ENCODE data around the gene DIO3.

DIO3 gene

GRCh38 chr14:101578489-101578888 is 17.2 kb downstream of the DIO3 start:
- Histone ChIP-seq H3K4me1 (ENCODE audit: insufficient read depth, low read length) (no peaks in the 10 kb centered on the region), H3K27ac (ENCODE audit: low read length) (no peak overlapping the region), H3K36me3 (ENCODE audit: insufficient read depth, low read depth, low read length) (no peaks in the 10 kb centered on the region), H3K9me3 (ENCODE audit: insufficient read depth, low read depth, low read length) (no peaks in the 10 kb centered on the region), H3K9ac (ENCODE audit: low read depth, low read length) (no peak overlapping the region), H3K27me3 (ENCODE audit: insufficient read depth, low read length) (peaks cover 6% of the 10 kb centered on the region; the same call in 1 of the 2 replicates), H3K4me3 (ENCODE audit: low read length) (no peak overlapping the region)

GRCh38 chr14:101579372-101580080 is 18.2 kb downstream of the DIO3 start:
- H3K9me3 ChIP-seq (ENCODE audit: insufficient read depth, low read depth, low read length) = no peaks in the 10 kb centered on the region
- no peak overlapping the region for H3K27ac ChIP-seq (ENCODE audit: low read length)
- no peak overlapping the region for H3K9ac ChIP-seq (ENCODE audit: low read depth, low read length)
- no peaks in the 10 kb centered on the region for H3K36me3 ChIP-seq (ENCODE audit: insufficient read depth, low read depth, low read length)
- no peaks in the 10 kb centered on the region; the same call in 1 of the 2 replicates for H3K27me3 ChIP-seq (ENCODE audit: insufficient read depth, low read length)
- no peak overlapping the region for H3K4me3 ChIP-seq (ENCODE audit: low read length)
- H3K4me1 ChIP-seq (ENCODE audit: insufficient read depth, low read length) = no peaks in the 10 kb centered on the region

- H3K4me3 ChIP-seq (ENCODE audit: low read length) = no peak overlapping the region
- no peak overlapping the region for H3K27ac ChIP-seq (ENCODE audit: low read length)
- H3K4me1 ChIP-seq (ENCODE audit: insufficient read depth, low read length) = no peaks in the 10 kb centered on the region
- H3K36me3 ChIP-seq (ENCODE audit: insufficient read depth, low read depth, low read length) = no peaks in the 10 kb centered on the region
- no peak overlapping the region for H3K9ac ChIP-seq (ENCODE audit: low read depth, low read length)
- H3K27me3 ChIP-seq (ENCODE audit: insufficient read depth, low read length) = no peaks in the 10 kb centered on the region; the same call in 1 of the 2 replicates
- H3K9me3 ChIP-seq (ENCODE audit: insufficient read depth, low read depth, low read length) = no peaks in the 10 kb centered on the region
Observed at GRCh38 chr14:101581806-101582205, 20.5 kb downstream of the DIO3 start.

GRCh38 chr14:101582294-101582693 is 21.0 kb downstream of the DIO3 start:
- Histone ChIP-seq H3K27me3 (ENCODE audit: insufficient read depth, low read length) (no peaks in the 10 kb centered on the region; the same call in 1 of the 2 replicates), H3K9ac (ENCODE audit: low read depth, low read length) (no peak overlapping the region), H3K4me1 (ENCODE audit: insufficient read depth, low read length) (no peaks in the 10 kb centered on the region), H3K27ac (ENCODE audit: low read length) (no peak overlapping the region), H3K4me3 (ENCODE audit: low read length) (no peak overlapping the region), H3K36me3 (ENCODE audit: insufficient read depth, low read depth, low read length) (no peaks in the 10 kb centered on the region), H3K9me3 (ENCODE audit: insufficient read depth, low read depth, low read length) (no peaks in the 10 kb centered on the region)

GRCh38 chr14:101583006-101583714 is 21.9 kb downstream of the DIO3 start:
- Histone ChIP-seq H3K27ac (ENCODE audit: low read length) (no peak overlapping the region), H3K36me3 (ENCODE audit: insufficient read depth, low read depth, low read length) (no peaks in the 10 kb centered on the region), H3K4me1 (ENCODE audit: insufficient read depth, low read length) (no peaks in the 10 kb centered on the region), H3K4me3 (ENCODE audit: low read length) (no peak overlapping the region), H3K9ac (ENCODE audit: low read depth, low read length) (no peak overlapping the region), H3K9me3 (ENCODE audit: insufficient read depth, low read depth, low read length) (no peaks in the 10 kb centered on the region), H3K27me3 (ENCODE audit: insufficient read depth, low read length) (no peaks in the 10 kb centered on the region; the same call in 1 of the 2 replicates)

GRCh38 chr14:101583715-101584054 is 22.4 kb downstream of the DIO3 start:
- Histone ChIP-seq H3K27me3 (ENCODE audit: insufficient read depth, low read length) (no peaks in the 10 kb centered on the region; the same call in 1 of the 2 replicates), H3K27ac (ENCODE audit: low read length) (no peak overlapping the region), H3K9ac (ENCODE audit: low read depth, low read length) (no peak overlapping the region), H3K4me3 (ENCODE audit: low read length) (no peak overlapping the region), H3K36me3 (ENCODE audit: insufficient read depth, low read depth, low read length) (no peaks in the 10 kb centered on the region), H3K9me3 (ENCODE audit: insufficient read depth, low read depth, low read length) (no peaks in the 10 kb centered on the region), H3K4me1 (ENCODE audit: insufficient read depth, low read length) (no peaks in the 10 kb centered on the region)

GRCh38 chr14:101584055-101584859 is 23.0 kb downstream of the DIO3 start:
- H3K9ac ChIP-seq (ENCODE audit: low read depth, low read length) = no peak overlapping the region
- H3K36me3 ChIP-seq (ENCODE audit: insufficient read depth, low read depth, low read length) = no peaks in the 10 kb centered on the region
- H3K27ac ChIP-seq (ENCODE audit: low read length) = no peak overlapping the region
- no peak overlapping the region for H3K4me3 ChIP-seq (ENCODE audit: low read length)
- H3K27me3 ChIP-seq (ENCODE audit: insufficient read depth, low read length) = no peaks in the 10 kb centered on the region; the same call in 1 of the 2 replicates
- H3K4me1 ChIP-seq (ENCODE audit: insufficient read depth, low read length) = no peaks in the 10 kb centered on the region
- H3K9me3 ChIP-seq (ENCODE audit: insufficient read depth, low read depth, low read length) = no peaks in the 10 kb centered on the region

GRCh38 chr14:101585211-101585610 is 23.9 kb downstream of the DIO3 start:
- Histone ChIP-seq H3K36me3 (ENCODE audit: insufficient read depth, low read depth, low read length) (no peaks in the 10 kb centered on the region), H3K27ac (ENCODE audit: low read length) (no peak overlapping the region), H3K9ac (ENCODE audit: low read depth, low read length) (no peak overlapping the region), H3K4me3 (ENCODE audit: low read length) (no peak overlapping the region), H3K27me3 (ENCODE audit: insufficient read depth, low read length) (no peaks in the 10 kb centered on the region), H3K9me3 (ENCODE audit: insufficient read depth, low read depth, low read length) (no peaks in the 10 kb centered on the region), H3K4me1 (ENCODE audit: insufficient read depth, low read length) (no peaks in the 10 kb centered on the region)

- Histone ChIP-seq H3K27ac (ENCODE audit: low read length) (no peak overlapping the region), H3K9me3 (ENCODE audit: insufficient read depth, low read depth, low read length) (no peaks in the 10 kb centered on the region), H3K9ac (ENCODE audit: low read depth, low read length) (no peak overlapping the region), H3K4me1 (ENCODE audit: insufficient read depth, low read length) (no peaks in the 10 kb centered on the region), H3K36me3 (ENCODE audit: insufficient read depth, low read depth, low read length) (no peaks in the 10 kb centered on the region), H3K27me3 (ENCODE audit: insufficient read depth, low read length) (no peaks in the 10 kb centered on the region), H3K4me3 (ENCODE audit: low read length) (no peak overlapping the region)
Observed at GRCh38 chr14:101586531-101587430, 25.5 kb downstream of the DIO3 start.

GRCh38 chr14:101587441-101587911 is 26.2 kb downstream of the DIO3 start:
- H3K9me3 ChIP-seq (ENCODE audit: insufficient read depth, low read depth, low read length) = no peaks in the 10 kb centered on the region
- H3K36me3 ChIP-seq (ENCODE audit: insufficient read depth, low read depth, low read length) = no peaks in the 10 kb centered on the region
- H3K27ac ChIP-seq (ENCODE audit: low read length) = no peak overlapping the region
- H3K9ac ChIP-seq (ENCODE audit: low read depth, low read length) = no peak overlapping the region
- no peaks in the 10 kb centered on the region for H3K27me3 ChIP-seq (ENCODE audit: insufficient read depth, low read length)
- no peaks in the 10 kb centered on the region for H3K4me1 ChIP-seq (ENCODE audit: insufficient read depth, low read length)
- no peak overlapping the region for H3K4me3 ChIP-seq (ENCODE audit: low read length)
